Upper lobe of right lung (tissue), 1 donor: ENCODE data around the gene PRSS56. TPM values are rescaled to one million over a fixed set of nuclear protein-coding genes. Genes with fewer than 3 reads are reported as not detected.
"Not testable (repeated sequence)": the region's sequence is repeated elsewhere in the genome, so short reads cannot be mapped to it uniquely, and the experiment has no call there.

Experiments used
- ATAC-seq: fragments of 200-7000 bp; cut with Tn5 transposase; one replicate; pipeline ENCODE4 v1.9.1; 2020; ENCODE audit warnings: mild to moderate bottlenecking, moderate library complexity
- DNase-seq: peaks from one replicate; pipeline ENCODE4 v3.0.0-alpha.2; 2020
- H3K27ac ChIP-seq: fragments of 200-600 bp; one replicate; pipeline ENCODE4 v1.8.0; 2022
- H3K27me3 ChIP-seq: fragments of 200-600 bp; one replicate; pipeline ENCODE4 v1.8.0; 2022; ENCODE audit warnings: mild to moderate bottlenecking
- H3K36me3 ChIP-seq: fragments of 200-600 bp; one replicate; pipeline ENCODE4 v1.8.0; 2022
- H3K4me1 ChIP-seq: fragments of 200-600 bp; one replicate; pipeline ENCODE4 v1.8.0; 2022
- H3K4me3 ChIP-seq: fragments of 200-600 bp; one replicate; pipeline ENCODE4 v1.8.0; 2022; ENCODE audit warnings: mild to moderate bottlenecking
- H3K9me3 ChIP-seq: fragments of 200-600 bp; one replicate; pipeline ENCODE4 v1.8.0; 2022
- intact Hi-C: fragments of 100-400 bp; cut with DNase I; formaldehyde crosslinking; loops from one replicate; pipeline ENCODE4 v1.11.0; 2022
- total RNA-seq: library from RNA; stranded (reverse); fragmentation: NEBNext Ultra II Directional; extraction: Animal tissue kit (Norgen Biotek cat#: 25700); gene quantifications from one replicate; pipeline ENCODE4 v1.2.1, GENCODE V29; 2021
- TF ChIP-seq, protein P1 (sequence below): fragments of 200-600 bp; IDR thresholded peaks from one replicate; pipeline ENCODE4 v1.8.0; 2022; ENCODE audit warnings: antibody characterized with exemption
- donor health status: DM: no; HTN: yes; CAD: no; lungs with severe emphysema.

Gene PRSS56
- total RNA-seq, 1 donor from 2014 or later, result not detected

DNA sequence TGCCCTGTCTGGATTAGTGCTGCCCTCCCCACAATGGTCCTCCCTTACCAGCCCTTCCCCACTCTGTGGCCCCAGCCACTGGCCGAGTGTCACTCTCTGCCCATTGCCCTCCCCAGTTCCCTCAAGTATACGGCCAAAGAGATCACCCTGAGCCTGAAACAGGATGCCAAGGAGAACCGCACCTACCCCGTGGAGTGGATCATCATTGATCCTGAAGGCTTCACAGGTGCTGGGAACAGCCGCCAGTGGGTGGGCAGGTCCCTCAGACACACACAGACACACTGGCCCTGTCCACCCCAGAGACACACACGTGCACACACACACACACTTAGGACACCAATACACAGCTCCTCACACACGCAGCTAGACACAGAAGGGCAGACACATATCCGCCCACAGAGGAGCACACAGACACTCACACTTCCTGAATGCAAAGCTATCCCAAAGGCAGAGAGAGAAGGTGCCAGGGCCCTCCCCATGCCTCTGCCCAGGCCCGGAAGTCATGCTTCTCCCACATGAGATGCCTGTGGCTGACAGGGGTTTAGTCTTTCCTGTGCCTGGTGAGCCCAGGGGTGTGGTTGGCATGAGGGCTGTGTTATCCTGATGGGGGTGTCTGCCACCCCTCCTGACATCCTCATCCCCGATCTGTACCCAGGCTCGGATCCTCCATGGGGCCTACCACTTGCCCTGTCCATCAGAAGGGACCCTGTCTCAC is 8.7 kb downstream of the PRSS56 start:
- intact Hi-C loops, result loop anchor here (10.0 kb wide), 1 partner anchor 624 kb away; no protein-coding TSS in a partner anchor
- ATAC-seq, result peak; percentile 59
- Histone ChIP-seq H3K36me3 (no peaks in the 10 kb centered on the region), H3K27me3 (peaks cover 27% of the 10 kb centered on the region), H3K27ac (no peak overlapping the region), H3K4me1 (peaks cover 5% of the 10 kb centered on the region), H3K9me3 (no peaks in the 10 kb centered on the region), H3K4me3 (no peak overlapping the region)
- peak; percentile 41 for DNase-seq
- TF ChIP-seq, protein P1, sequence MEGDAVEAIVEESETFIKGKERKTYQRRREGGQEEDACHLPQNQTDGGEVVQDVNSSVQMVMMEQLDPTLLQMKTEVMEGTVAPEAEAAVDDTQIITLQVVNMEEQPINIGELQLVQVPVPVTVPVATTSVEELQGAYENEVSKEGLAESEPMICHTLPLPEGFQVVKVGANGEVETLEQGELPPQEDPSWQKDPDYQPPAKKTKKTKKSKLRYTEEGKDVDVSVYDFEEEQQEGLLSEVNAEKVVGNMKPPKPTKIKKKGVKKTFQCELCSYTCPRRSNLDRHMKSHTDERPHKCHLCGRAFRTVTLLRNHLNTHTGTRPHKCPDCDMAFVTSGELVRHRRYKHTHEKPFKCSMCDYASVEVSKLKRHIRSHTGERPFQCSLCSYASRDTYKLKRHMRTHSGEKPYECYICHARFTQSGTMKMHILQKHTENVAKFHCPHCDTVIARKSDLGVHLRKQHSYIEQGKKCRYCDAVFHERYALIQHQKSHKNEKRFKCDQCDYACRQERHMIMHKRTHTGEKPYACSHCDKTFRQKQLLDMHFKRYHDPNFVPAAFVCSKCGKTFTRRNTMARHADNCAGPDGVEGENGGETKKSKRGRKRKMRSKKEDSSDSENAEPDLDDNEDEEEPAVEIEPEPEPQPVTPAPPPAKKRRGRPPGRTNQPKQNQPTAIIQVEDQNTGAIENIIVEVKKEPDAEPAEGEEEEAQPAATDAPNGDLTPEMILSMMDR, result no peak

DNA sequence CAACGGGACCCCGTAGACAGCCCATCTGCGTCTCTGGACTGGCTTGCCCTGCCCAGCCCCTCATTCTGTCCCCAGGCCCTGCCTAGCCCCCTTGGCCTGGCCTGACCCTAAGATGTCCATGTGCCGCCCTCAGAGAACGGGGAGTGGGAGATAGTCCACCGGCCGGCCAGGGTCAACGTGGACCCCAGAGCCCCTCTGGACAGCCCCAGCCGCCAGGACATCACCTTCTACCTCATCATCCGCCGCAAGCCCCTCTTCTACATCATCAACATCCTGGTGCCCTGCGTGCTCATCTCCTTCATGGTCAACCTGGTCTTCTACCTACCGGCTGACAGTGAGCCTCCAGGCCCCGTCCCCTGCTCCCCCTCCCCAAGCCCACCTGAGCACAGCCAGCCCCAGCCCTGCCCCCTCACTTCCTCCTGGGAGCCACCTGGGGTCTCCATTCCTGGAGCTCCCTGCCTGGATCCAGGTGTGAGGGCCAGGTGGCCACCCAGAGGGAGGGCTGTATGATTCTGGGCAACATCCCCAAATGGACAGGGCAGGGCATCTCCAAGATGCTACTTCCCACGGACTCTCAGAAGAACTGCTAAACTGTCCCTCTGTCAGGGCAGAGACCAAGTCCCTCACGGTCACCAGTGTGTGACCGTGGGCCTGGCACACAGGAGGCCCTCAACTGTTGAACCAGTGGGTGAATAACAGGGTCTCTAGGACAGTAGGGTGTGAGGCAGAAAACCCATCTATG is 9.8 kb downstream of the PRSS56 start:
- ATAC-seq, result no peak
- Histone ChIP-seq H3K27me3 (peaks cover 16% of the 10 kb centered on the region), H3K36me3 (no peaks in the 10 kb centered on the region), H3K9me3 (no peaks in the 10 kb centered on the region), H3K27ac (no peak overlapping the region), H3K4me3 (no peak overlapping the region), H3K4me1 (no peaks in the 10 kb centered on the region)
- peak; percentile 56 for DNase-seq
- TF ChIP-seq, protein P1, result no peak
- intact Hi-C loops, result loop anchor here (10.0 kb wide), 1 partner anchor 625 kb away; no protein-coding TSS in a partner anchor

DNA sequence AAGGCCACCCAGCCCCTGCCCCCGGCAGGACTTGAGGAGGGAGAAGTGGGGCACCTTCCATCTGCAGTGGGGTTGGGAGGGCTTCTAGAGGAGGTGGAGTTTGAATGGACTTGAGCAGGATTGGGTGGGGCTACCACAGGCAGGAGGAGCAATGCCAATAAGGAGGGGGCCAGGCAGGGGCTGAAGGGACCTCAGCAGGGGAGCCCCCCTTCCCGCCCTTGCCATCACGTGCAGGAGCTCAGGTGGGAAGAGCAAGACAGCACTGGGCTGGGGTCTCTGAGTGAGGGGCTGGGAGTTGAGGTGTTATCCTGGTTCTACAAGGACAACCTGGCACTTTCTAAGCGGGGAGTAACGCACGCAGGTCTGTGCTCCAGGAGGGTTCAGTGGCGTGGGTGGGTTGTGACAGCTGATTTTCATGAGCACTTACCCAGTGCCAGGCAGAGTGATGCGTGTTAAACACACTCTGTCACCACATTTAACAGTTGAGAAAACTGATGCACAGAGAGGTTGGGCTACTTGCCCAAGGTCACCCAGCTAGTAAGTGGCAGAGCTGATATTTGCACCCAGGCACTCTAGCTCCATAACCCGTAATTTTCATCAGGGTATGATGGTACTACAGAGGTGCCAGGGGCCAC is 10.6 kb downstream of the PRSS56 start:
- DNase-seq (peak; percentile 34), ATAC-seq (no peak)
- no peaks in the 10 kb centered on the region for H3K36me3 ChIP-seq
- no peaks in the 10 kb centered on the region for H3K4me1 ChIP-seq
- TF ChIP-seq, protein P1, result no peak
- H3K27me3 ChIP-seq, result peaks cover 9% of the 10 kb centered on the region
- no peak overlapping the region for H3K4me3 ChIP-seq
- no peak overlapping the region for H3K27ac ChIP-seq
- no peaks in the 10 kb centered on the region for H3K9me3 ChIP-seq
- intact Hi-C loops, result no loop called here

DNA sequence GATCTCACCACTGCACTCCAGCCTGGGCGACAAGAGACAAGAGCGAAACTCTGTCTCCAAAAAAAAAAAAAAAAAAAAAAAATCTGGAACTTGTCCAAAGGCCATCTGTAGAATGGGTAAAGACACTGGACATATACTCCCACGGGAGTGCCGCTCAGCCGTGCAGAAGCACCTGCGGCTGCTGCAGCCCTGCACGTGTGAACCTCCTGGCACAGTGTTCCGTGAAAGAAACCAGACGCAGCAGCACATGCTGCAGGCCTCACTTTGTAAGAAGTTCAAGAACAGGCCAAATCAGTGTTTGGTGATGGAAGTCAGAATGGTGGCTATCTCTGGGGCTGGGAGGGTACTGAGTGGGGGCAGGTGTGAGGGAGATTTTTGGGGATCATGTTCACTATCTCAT is 12.2 kb downstream of the PRSS56 start:
- peak; percentile 18 for DNase-seq

DNA sequence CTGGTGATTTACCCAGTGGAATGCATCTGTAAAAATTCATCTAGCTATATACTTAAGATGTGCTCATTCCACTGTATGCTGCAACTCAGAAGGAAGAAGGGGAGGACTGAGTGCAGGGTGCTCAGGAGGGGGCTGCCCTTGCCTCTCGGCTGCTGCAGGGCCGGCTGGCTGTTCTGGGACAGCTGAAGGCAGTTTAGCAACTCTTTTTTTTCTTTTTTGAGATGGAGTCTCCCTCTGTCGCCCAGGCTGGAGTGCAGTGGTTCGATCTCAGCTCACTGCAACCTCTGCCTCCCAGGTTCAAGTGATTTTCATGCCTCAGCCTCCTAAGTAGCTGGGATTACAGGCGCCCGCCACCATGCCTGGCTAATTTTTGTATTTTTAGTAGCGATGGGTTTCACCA is 12.6 kb downstream of the PRSS56 start:
- H3K4me1 ChIP-seq, H3K27me3 ChIP-seq, H3K36me3 ChIP-seq, H3K4me3 ChIP-seq, H3K9me3 ChIP-seq, ATAC-seq, H3K27ac ChIP-seq, intact Hi-C loops: not testable (repeated sequence)
- peak; percentile 23 for DNase-seq

More for the DNA sequence above, 12.2 kb downstream of the PRSS56 start:
- intact Hi-C loops, result no loop called here
- H3K4me3 ChIP-seq, result no peak overlapping the region
- H3K27ac ChIP-seq, result no peak overlapping the region
- no peaks in the 10 kb centered on the region for H3K9me3 ChIP-seq
- TF ChIP-seq, protein P1, result no peak
- peaks cover 5% of the 10 kb centered on the region for H3K27me3 ChIP-seq
- ATAC-seq, result no peak
- no peaks in the 10 kb centered on the region for H3K36me3 ChIP-seq
- no peaks in the 10 kb centered on the region for H3K4me1 ChIP-seq
